Calu3 (cell line): ENCODE measurements around the gene EPX. TPM values are rescaled to one million over a fixed set of nuclear protein-coding genes. Genes with fewer than 3 reads are reported as not detected.
A peak's percentile ranks its signal among the peaks of the same experiment; 100 is the strongest.

ENCODE experiments used
- BruUV-seq: library from RNA; stranded (reverse); fragments of 400-500 nt; replicated peaks from 2 replicates; lab custom pipeline; 2021; lab: Mats Ljungman, UMichigan
- CTCF ChIA-PET: fragments of 300-600 bp; sonication (Branson Sonifier 250); formaldehyde crosslinking; loops from one replicate; lab custom pipeline; 2022; ENCODE audit warnings: antibody characterized with exemption; lab: Charles Lee
- DNase-seq: peaks from one replicate; pipeline ENCODE4 v3.0.0; 2022
- H3K27ac Mint-ChIP-seq: one replicate; pipeline ENCODE4 v1.8.0; 2022; ENCODE audit warnings: mixed read lengths; ENCODE audit not compliant: unreplicated experiment
- H3K27me3 Mint-ChIP-seq: one replicate; pipeline ENCODE4 v1.8.0; 2022; ENCODE audit warnings: mixed read lengths; ENCODE audit not compliant: unreplicated experiment
- H3K36me3 Mint-ChIP-seq: one replicate; pipeline ENCODE4 v1.8.0; 2022; ENCODE audit warnings: mild to moderate bottlenecking, moderate library complexity, mixed read lengths; ENCODE audit not compliant: insufficient read depth, unreplicated experiment
- H3K4me1 Mint-ChIP-seq: one replicate; pipeline ENCODE4 v1.8.0; 2022; ENCODE audit warnings: mild to moderate bottlenecking, low read depth, mixed read lengths; ENCODE audit not compliant: unreplicated experiment
- H3K4me3 Mint-ChIP-seq: one replicate; pipeline ENCODE4 v1.8.0; 2022; ENCODE audit warnings: mild to moderate bottlenecking, low read depth, moderate library complexity, mixed read lengths; ENCODE audit not compliant: unreplicated experiment
- H3K9me3 Mint-ChIP-seq: one replicate; pipeline ENCODE4 v1.8.0; 2022; ENCODE audit warnings: low read depth, mixed read lengths; ENCODE audit not compliant: unreplicated experiment
- CTCF ChIP-seq: fragments of 200-600 bp; IDR thresholded peaks from one replicate; pipeline ENCODE4 v1.8.0; 2022; ENCODE audit warnings: antibody characterized with exemption; ENCODE audit not compliant: unreplicated experiment
- intact Hi-C: fragments of 100-400 bp; cut with micrococcal nuclease; formaldehyde crosslinking; loops from one replicate; pipeline ENCODE4 v1.10.0; 2022; ENCODE audit not compliant: unreplicated experiment
- total RNA-seq: library from RNA; stranded (reverse); gene quantifications from 2 replicates; pipeline ENCODE4 v1.2.3, GENCODE V29; 2022

The EPX gene
- total RNA-seq, 1 experiment from 2014 or later, result not detected

GRCh38 chr17:58246781-58247180 is 54.3 kb downstream of the EPX start:
- H3K4me1 Mint-ChIP-seq, result no peaks in the 10 kb centered on the region
- no peak for TF ChIP-seq CTCF
- CTCF ChIA-PET, result no interaction called here
- H3K4me3 Mint-ChIP-seq, result no peak overlapping the region
- H3K9me3 Mint-ChIP-seq, result no peaks in the 10 kb centered on the region
- BruUV-seq, result no TSS peak
- H3K27me3 Mint-ChIP-seq, result peaks cover 90% of the 10 kb centered on the region
- H3K27ac Mint-ChIP-seq, result no peak overlapping the region
- intact Hi-C loops, result no loop called here
- DNase-seq, result no peak
- H3K36me3 Mint-ChIP-seq, result no peaks in the 10 kb centered on the region

GRCh38 chr17:58247511-58248363 is 55.2 kb downstream of the EPX start:
- TF ChIP-seq CTCF, result no peak
- no TSS peak for BruUV-seq
- no peak for DNase-seq
- H3K4me3 Mint-ChIP-seq, result no peak overlapping the region
- H3K27me3 Mint-ChIP-seq, result peaks cover 90% of the 10 kb centered on the region
- no peaks in the 10 kb centered on the region for H3K9me3 Mint-ChIP-seq
- no peaks in the 10 kb centered on the region for H3K4me1 Mint-ChIP-seq
- CTCF ChIA-PET, result no interaction called here
- no peak overlapping the region for H3K27ac Mint-ChIP-seq
- H3K36me3 Mint-ChIP-seq, result no peaks in the 10 kb centered on the region
- intact Hi-C loops, result no loop called here

- Mint-ChIP-seq H3K27ac (no peak overlapping the region), H3K4me1 (no peaks in the 10 kb centered on the region), H3K9me3 (no peaks in the 10 kb centered on the region), H3K27me3 (peaks cover 90% of the 10 kb centered on the region), H3K4me3 (no peak overlapping the region), H3K36me3 (no peaks in the 10 kb centered on the region)
- TF ChIP-seq CTCF, result no peak
- CTCF ChIA-PET, result interaction anchor here (0.6 kb wide), 1 partner anchor 13 kb away, joined by 4 read pairs; no protein-coding TSS in a partner anchor
- DNase-seq, result no peak
- intact Hi-C loops, result no loop called here
- BruUV-seq, result no TSS peak
Observed at GRCh38 chr17:58248955-58249269, 56.4 kb downstream of the EPX start.

GRCh38 chr17:58249270-58250133 is 57.0 kb downstream of the EPX start:
- peak overlapping the region; percentile 52 for H3K4me3 Mint-ChIP-seq
- no peaks in the 10 kb centered on the region for H3K36me3 Mint-ChIP-seq
- no peak overlapping the region for H3K27ac Mint-ChIP-seq
- TF ChIP-seq CTCF, result peak; percentile 61
- BruUV-seq, result no TSS peak
- no peaks in the 10 kb centered on the region for H3K4me1 Mint-ChIP-seq
- H3K27me3 Mint-ChIP-seq, result peaks cover 90% of the 10 kb centered on the region
- no peaks in the 10 kb centered on the region for H3K9me3 Mint-ChIP-seq
- intact Hi-C loops, result no loop called here
- CTCF ChIA-PET, result interaction anchor here (0.6 to 1.1 kb wide), 2 partner anchors 50 to 337 kb away, joined by 3 read pairs; no protein-coding TSS in a partner anchor
- DNase-seq, result peak; percentile 56
